ENCODE results near the gene PSMD11.

The PSMD11 gene

DNA sequence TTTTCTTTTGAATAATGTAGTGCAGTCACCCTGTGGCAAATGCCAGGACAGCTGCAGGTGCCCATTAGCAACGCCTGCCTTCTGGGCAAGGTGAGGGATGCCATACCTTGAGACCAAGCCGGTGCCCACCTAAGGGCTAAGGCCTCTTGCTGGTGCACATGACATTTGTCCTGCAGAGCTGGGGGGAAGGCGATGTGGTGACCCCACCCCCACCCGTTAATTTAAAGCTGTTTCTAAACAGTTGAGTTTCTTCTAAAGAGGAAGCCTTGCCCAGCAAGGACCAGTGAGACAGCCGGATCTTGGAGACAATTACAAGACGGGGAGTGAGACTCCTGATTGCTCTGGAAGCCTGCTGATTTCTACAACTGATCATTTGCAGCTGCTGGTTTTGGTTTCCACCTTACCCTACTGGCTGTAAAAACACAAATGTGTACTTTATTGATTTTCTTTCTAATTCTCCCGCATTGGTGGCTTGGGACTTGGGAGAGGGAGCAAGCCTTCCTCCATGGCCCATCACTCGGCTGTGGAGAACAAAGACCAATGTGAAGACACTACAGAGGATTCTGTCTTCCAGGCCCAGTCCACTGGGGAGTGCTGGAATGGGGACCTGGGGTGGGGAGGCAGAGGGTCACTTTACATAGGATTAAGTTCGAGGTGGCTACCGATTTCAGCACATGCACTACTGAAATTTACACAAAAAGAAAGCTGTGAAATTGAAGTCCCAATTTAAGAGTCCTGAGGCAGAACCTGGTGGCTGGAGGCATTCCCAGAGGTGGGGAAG is 45.2 kb downstream of the PSMD11 start:
- no peaks in the 10 kb centered on the region for H3K27me3 ChIP-seq (ENCODE audit: control insufficient read depth in 1 of 2, insufficient read depth in 2 of 2, low read length in 2 of 2)
- peaks cover 11% of the 10 kb centered on the region for H3K4me1 ChIP-seq (ENCODE audit: control insufficient read depth, insufficient read depth, low read length)
- no peak overlapping the region for H3K9ac ChIP-seq (ENCODE audit: low read length in 2 of 2)
- no peaks in the 10 kb centered on the region for H3K9me3 ChIP-seq (ENCODE audit: control insufficient read depth in 2 of 2, low read length in 2 of 2)
- no peak overlapping the region for H3K27ac ChIP-seq (ENCODE audit: low read length)
- no peaks in the 10 kb centered on the region for H3K36me3 ChIP-seq (ENCODE audit: control insufficient read depth in 2 of 2, insufficient read depth in 2 of 2, low read length in 2 of 2)
- H3K4me3 ChIP-seq (ENCODE audit: low read length in 2 of 2) = no peak overlapping the region

DNA sequence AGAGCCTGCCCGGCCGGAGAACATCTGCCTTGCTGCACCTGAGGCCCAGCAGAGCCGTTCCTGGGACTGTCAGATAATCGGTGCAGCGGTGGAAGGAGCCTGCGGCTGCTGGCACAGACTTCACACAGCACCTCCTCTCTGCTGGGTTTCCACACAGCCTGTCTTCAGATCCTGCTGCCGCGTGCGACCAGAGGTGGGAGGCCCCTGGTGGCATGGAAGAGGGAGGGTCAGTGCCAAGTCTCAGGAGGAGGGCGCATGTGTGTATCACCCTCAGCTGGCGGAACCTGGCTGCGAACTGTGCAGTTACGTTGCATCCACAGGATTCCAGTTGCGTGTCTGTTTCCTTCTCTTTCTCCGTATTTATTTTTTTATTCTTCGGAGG is 45.8 kb downstream of the PSMD11 start:
- Histone ChIP-seq H3K4me1 (ENCODE audit: control insufficient read depth, insufficient read depth, low read length) (peaks cover 12% of the 10 kb centered on the region), H3K9me3 (ENCODE audit: control insufficient read depth in 2 of 2, low read length in 2 of 2) (no peaks in the 10 kb centered on the region), H3K9ac (ENCODE audit: low read length in 2 of 2) (no peak overlapping the region), H3K36me3 (ENCODE audit: control insufficient read depth in 2 of 2, insufficient read depth in 2 of 2, low read length in 2 of 2) (no peaks in the 10 kb centered on the region), H3K27me3 (ENCODE audit: control insufficient read depth in 1 of 2, insufficient read depth in 2 of 2, low read length in 2 of 2) (no peaks in the 10 kb centered on the region), H3K27ac (ENCODE audit: low read length) (no peak overlapping the region), H3K4me3 (ENCODE audit: low read length in 2 of 2) (no peak overlapping the region)

DNA sequence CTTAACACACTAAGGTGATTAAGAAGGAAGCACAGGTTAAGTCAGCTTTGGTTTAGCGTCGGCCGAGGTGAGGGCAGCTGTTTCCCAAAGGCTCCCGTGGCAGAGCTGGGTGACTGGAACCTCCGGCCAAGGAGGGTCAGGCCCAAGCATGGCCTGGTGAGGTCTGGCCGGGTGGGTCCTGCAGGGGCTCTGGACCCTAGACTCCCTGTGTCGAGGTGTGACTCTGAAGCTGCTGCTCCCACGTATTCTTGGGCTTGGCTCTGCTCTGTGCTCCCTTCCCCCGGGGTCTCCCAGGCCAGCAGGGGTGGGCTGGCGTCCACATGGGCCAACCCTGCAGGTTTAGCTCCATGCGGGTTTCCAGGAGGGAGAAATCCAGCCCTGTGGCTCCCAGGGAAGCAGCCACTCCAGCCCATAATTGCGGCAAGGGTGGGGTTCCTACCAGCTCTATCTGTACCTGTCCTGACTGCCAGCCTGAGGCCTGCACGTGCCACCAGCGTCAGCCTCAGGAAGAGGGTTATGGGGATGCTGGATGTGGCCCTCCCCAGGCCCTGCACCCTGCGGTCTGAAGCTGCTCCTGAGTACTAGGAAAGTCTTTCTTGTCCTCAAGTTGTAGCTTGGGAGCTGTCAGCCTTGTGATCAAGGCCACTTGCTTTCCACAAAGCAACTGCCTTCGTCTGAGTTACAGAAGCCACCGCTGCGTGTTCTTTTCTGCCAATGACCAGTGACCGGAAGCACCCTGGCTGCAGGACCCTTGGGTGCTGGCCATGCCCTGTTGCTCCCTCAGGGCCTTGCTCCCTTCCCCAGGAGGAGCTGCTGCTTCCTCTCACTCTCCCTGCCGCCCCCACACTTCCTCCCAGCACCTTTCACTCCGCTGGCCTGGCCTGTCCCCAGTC is 47.3 kb downstream of the PSMD11 start:
- Histone ChIP-seq H3K4me3 (ENCODE audit: low read length in 2 of 2) (no peak overlapping the region), H3K36me3 (ENCODE audit: control insufficient read depth in 2 of 2, insufficient read depth in 2 of 2, low read length in 2 of 2) (no peaks in the 10 kb centered on the region), H3K27me3 (ENCODE audit: control insufficient read depth in 1 of 2, insufficient read depth in 2 of 2, low read length in 2 of 2) (no peaks in the 10 kb centered on the region), H3K9ac (ENCODE audit: low read length in 2 of 2) (no peak overlapping the region), H3K9me3 (ENCODE audit: control insufficient read depth in 2 of 2, low read length in 2 of 2) (no peaks in the 10 kb centered on the region), H3K4me1 (ENCODE audit: control insufficient read depth, insufficient read depth, low read length) (peaks cover 18% of the 10 kb centered on the region), H3K27ac (ENCODE audit: low read length) (no peak overlapping the region)

DNA sequence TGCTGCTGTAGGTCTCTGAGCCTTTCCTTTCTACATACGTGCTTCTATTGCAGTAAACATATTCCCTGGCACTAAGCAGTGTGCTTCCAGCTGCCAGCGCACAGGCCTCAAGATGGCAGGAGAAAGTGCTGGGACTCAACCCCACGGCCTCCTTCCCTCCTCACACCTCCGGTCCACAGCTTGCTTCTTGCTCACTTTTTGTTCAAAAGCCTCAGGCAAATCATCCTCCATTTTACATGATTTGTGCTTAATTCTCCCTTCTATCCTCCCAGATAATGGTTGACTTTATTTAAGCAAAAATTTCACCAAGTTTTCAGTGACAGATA is 47.9 kb downstream of the PSMD11 start:
- no peak overlapping the region for H3K9ac ChIP-seq (ENCODE audit: low read length in 2 of 2)
- no peaks in the 10 kb centered on the region for H3K9me3 ChIP-seq (ENCODE audit: control insufficient read depth in 2 of 2, low read length in 2 of 2)
- H3K36me3 ChIP-seq (ENCODE audit: control insufficient read depth in 2 of 2, insufficient read depth in 2 of 2, low read length in 2 of 2) = no peaks in the 10 kb centered on the region
- H3K4me3 ChIP-seq (ENCODE audit: low read length in 2 of 2) = no peak overlapping the region
- peaks cover 18% of the 10 kb centered on the region for H3K4me1 ChIP-seq (ENCODE audit: control insufficient read depth, insufficient read depth, low read length)
- H3K27me3 ChIP-seq (ENCODE audit: control insufficient read depth in 1 of 2, insufficient read depth in 2 of 2, low read length in 2 of 2) = no peaks in the 10 kb centered on the region
- H3K27ac ChIP-seq (ENCODE audit: low read length) = no peak overlapping the region

DNA sequence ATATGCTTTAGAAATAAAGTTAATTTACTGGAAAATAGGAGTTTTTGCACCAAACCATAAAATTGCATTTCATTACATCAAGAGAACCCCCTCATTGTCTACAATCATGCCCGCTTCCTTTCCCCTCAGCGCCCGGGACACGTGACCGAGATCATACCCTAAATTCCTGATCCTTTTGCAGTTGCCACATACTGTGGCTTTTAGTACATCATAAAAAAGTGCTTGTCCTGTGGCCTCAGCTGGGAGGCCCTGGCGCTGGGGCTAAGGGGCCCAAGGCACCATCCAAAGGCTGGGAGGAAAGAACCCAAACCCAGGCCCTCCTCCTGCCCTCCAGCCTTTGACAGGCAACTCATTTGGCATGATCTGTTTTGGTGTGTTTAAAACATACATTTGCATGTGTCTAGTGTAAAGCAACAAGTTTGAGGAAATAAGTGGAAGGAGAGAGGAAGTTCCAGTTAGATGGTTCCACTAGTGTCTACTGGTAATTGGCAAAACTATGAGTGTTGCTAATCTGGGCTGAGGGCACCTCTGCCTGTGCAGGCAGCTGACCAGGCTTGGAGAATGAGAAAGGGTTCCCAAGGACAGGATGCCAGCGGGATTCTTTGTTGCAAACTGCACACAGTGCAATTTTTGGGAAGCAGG is 48.5 kb downstream of the PSMD11 start:
- no peaks in the 10 kb centered on the region for H3K36me3 ChIP-seq (ENCODE audit: control insufficient read depth in 2 of 2, insufficient read depth in 2 of 2, low read length in 2 of 2)
- peaks cover 13% of the 10 kb centered on the region for H3K4me1 ChIP-seq (ENCODE audit: control insufficient read depth, insufficient read depth, low read length)
- no peak overlapping the region for H3K9ac ChIP-seq (ENCODE audit: low read length in 2 of 2)
- H3K27me3 ChIP-seq (ENCODE audit: control insufficient read depth in 1 of 2, insufficient read depth in 2 of 2, low read length in 2 of 2) = no peaks in the 10 kb centered on the region
- no peak overlapping the region for H3K4me3 ChIP-seq (ENCODE audit: low read length in 2 of 2)
- H3K9me3 ChIP-seq (ENCODE audit: control insufficient read depth in 2 of 2, low read length in 2 of 2) = no peaks in the 10 kb centered on the region
- no peak overlapping the region for H3K27ac ChIP-seq (ENCODE audit: low read length)

DNA sequence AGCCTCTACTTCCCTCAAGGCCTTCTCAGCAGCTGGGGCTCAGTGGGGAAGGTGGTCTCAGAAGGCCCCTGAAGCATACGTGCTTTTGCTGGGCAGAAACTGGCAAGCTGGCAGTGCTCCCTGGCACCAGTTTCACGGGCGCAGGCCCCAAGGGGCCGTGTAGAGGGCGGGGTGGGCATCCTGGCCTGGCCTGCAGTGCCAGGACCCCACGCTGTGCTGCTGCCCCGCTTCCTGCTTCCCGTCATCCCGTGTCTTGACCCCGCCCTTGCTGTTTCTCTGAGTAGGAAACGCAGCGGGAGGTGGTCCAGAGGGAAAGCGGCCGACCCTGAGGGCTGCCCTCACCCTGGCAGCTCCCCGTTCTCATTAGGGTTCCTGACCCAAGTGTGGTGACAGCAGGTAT is 49.3 kb downstream of the PSMD11 start:
- Histone ChIP-seq H3K4me3 (ENCODE audit: low read length in 2 of 2) (no peak overlapping the region), H3K9me3 (ENCODE audit: control insufficient read depth in 2 of 2, low read length in 2 of 2) (no peaks in the 10 kb centered on the region), H3K36me3 (ENCODE audit: control insufficient read depth in 2 of 2, insufficient read depth in 2 of 2, low read length in 2 of 2) (no peaks in the 10 kb centered on the region), H3K9ac (ENCODE audit: low read length in 2 of 2) (no peak overlapping the region), H3K27ac (ENCODE audit: low read length) (no peak overlapping the region), H3K27me3 (ENCODE audit: control insufficient read depth in 1 of 2, insufficient read depth in 2 of 2, low read length in 2 of 2) (no peaks in the 10 kb centered on the region), H3K4me1 (ENCODE audit: control insufficient read depth, insufficient read depth, low read length) (peaks cover 12% of the 10 kb centered on the region)

DNA sequence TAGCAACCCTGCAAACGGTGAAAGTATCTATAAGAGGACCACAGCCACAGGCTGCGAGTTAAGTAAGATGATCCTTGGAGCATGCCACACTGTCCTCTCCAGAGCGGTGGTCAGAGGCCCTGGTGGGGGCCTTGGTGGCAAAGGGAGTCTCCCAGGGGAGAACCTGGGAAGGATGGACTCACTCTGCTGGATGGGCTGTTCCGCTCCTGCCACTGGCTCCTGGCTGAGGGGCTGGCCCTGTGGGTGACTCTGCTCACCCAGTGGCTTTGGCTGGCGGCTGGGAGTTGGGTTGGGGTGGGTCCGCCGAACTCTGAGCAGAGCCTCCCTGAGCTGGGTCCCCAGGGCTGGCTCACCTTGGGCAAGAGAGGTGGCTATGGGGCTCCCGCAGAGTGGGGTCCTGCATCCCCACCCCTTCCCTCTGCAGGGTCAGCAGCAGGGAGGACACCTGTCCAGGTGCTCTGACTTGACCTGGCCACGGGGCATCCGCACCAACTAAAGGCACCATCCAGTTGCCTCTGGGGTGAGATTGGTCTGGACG is 49.7 kb downstream of the PSMD11 start:
- Histone ChIP-seq H3K9ac (ENCODE audit: low read length in 2 of 2) (no peak overlapping the region), H3K27me3 (ENCODE audit: control insufficient read depth in 1 of 2, insufficient read depth in 2 of 2, low read length in 2 of 2) (no peaks in the 10 kb centered on the region), H3K9me3 (ENCODE audit: control insufficient read depth in 2 of 2, low read length in 2 of 2) (no peaks in the 10 kb centered on the region), H3K4me3 (ENCODE audit: low read length in 2 of 2) (no peak overlapping the region), H3K27ac (ENCODE audit: low read length) (no peak overlapping the region), H3K4me1 (ENCODE audit: control insufficient read depth, insufficient read depth, low read length) (peaks cover 12% of the 10 kb centered on the region), H3K36me3 (ENCODE audit: control insufficient read depth in 2 of 2, insufficient read depth in 2 of 2, low read length in 2 of 2) (no peaks in the 10 kb centered on the region)

DNA sequence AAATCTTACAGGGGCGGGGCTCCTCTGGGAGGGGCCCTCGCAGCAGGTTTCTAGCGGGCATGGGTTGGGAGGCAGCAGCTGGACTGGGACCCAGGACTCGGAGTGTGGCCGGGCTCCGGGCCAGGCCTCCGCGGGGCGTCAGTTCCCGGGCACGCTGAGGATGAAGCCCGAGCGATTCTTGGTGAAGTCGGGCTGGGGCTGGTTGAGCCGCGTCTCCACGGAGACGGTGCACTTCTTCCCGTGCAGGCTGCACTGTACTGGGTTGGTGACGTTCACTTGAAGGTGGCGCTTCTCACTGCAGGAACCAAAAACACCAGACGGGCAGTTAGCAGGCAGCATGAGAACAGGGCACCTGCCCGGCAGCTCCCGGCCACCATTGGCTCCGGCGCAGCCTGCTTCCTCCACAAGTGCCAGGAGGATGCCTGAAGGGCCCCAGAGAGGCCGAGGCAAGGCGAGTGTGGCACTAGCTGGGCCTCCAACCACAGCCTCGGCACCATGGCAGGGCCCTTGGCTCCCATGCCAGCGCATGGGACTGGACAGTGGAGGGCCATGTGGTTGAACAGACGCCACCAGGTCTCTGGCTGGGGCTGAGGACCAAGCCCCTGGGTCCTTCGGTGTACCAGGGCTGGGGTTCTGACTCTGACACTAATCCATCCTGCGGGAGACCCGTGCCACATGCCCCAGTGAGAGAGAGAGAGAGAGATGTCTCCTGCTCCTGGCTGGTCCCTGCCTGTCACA is 50.5 kb downstream of the PSMD11 start:
- no peak overlapping the region for H3K4me3 ChIP-seq (ENCODE audit: low read length in 2 of 2)
- peaks cover 12% of the 10 kb centered on the region for H3K4me1 ChIP-seq (ENCODE audit: control insufficient read depth, insufficient read depth, low read length)
- no peak overlapping the region for H3K9ac ChIP-seq (ENCODE audit: low read length in 2 of 2)
- H3K27me3 ChIP-seq (ENCODE audit: control insufficient read depth in 1 of 2, insufficient read depth in 2 of 2, low read length in 2 of 2) = no peaks in the 10 kb centered on the region
- H3K27ac ChIP-seq (ENCODE audit: low read length) = no peak overlapping the region
- H3K36me3 ChIP-seq (ENCODE audit: control insufficient read depth in 2 of 2, insufficient read depth in 2 of 2, low read length in 2 of 2) = no peaks in the 10 kb centered on the region
- H3K9me3 ChIP-seq (ENCODE audit: control insufficient read depth in 2 of 2, low read length in 2 of 2) = no peaks in the 10 kb centered on the region

DNA sequence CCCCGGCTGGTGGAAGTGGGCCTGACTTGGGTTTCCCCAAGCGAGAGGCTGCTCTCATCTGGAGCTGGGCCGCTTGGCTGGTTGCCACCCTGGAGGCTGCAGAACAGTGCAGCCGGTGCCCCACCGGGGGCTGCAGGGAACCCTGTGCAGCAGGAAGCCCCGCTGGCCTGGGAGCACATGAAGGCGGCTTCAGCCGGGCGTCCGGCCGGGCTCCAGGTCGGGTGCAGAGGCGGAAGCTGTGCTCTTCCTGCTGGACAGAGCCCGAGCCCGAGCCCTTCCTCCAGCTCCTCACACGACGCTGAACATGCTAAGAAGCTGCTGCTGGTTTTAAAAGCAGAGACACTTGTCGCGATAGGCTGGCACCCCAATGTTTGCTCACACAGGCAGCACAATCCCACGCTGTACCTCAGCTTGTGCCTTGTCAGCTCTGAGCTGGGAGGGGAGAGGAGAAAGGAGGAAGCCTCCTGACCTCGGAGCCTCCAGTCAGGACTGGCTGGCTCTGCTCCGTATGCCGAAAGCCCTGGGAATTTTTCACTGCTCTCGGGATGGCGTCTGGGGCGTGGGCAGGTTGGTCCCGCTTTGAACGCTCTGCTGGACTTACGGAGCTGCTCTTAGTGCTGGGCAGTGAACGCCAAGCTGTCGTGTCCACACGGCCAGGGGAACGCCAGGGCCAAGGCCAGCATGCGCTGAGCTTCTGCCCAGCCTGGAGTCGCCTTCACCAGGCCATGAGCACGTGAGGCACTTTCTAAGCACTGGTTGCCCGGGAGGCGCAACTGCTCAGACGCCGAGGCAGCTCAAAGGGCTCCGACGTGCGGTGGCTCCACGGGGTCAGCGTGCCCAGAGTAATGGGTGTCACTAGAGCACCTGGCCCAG is 51.3 kb downstream of the PSMD11 start:
- Histone ChIP-seq H3K9ac (ENCODE audit: low read length in 2 of 2) (no peak overlapping the region), H3K27ac (ENCODE audit: low read length) (no peak overlapping the region)

More for the DNA sequence above, 51.3 kb downstream of the PSMD11 start:
- Histone ChIP-seq H3K27me3 (ENCODE audit: control insufficient read depth in 1 of 2, insufficient read depth in 2 of 2, low read length in 2 of 2) (no peaks in the 10 kb centered on the region), H3K9me3 (ENCODE audit: control insufficient read depth in 2 of 2, low read length in 2 of 2) (no peaks in the 10 kb centered on the region), H3K4me1 (ENCODE audit: control insufficient read depth, insufficient read depth, low read length) (peaks cover 12% of the 10 kb centered on the region), H3K36me3 (ENCODE audit: control insufficient read depth in 2 of 2, insufficient read depth in 2 of 2, low read length in 2 of 2) (no peaks in the 10 kb centered on the region), H3K4me3 (ENCODE audit: low read length in 2 of 2) (no peak overlapping the region)

Data from stomach smooth muscle (tissue), 2 donors.